Femur (tissue), 1 donor: Measurements from ENCODE around the gene AGAP9.
"Not testable (repeated sequence)": the region's sequence is repeated elsewhere in the genome, so short reads cannot be mapped to it uniquely, and the experiment has no call there.

Source experiments
- DNase-seq: peaks from one replicate; pipeline ENCODE4 v3.0.0-alpha.2; 2017

Gene AGAP9

DNA sequence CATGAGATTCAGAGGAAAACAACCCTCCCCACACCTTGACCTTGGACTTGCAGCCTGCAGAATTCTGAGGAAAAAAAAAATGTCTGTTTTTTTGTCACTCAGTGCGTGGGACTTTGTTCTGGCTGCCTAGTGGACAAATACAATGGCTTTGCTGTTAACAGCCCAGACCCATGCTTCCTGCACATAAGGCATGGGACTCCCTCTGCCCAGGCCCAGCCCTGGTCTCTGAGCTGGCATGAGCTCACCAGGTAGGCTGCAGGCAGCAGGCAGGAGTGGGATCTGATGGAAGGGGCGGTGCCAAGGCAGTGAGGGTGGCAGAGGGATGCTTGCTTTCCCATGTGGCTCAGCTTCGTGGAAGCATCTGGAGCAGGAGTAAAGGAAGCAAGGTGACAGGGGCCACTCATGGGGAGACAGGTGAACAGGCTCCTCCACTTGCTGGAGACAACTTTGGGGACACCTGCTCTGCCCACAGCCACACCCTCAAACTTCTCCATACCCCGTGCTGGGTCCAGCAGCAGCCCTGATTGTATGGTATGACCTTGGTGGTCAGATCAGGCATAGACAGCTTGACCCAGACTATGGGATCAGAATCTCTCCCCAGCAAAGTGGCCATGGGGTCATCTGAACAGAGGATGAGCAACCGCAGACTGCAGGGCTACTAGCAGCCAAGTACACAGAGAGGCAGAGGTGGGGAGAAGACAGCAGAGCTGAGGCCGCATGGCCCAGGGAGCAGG lies 66.5 kb downstream of the AGAP9 start:
- DNase-seq, result peak; percentile 11

- DNase-seq, result peak; percentile 11
Measured at GRCh38 chr10:47456079-47456785, 67.2 kb downstream of the AGAP9 start.

GRCh38 chr10:47455350-47456078 lies 67.9 kb downstream of the AGAP9 start:
- DNase-seq, result not testable (repeated sequence)

DNA sequence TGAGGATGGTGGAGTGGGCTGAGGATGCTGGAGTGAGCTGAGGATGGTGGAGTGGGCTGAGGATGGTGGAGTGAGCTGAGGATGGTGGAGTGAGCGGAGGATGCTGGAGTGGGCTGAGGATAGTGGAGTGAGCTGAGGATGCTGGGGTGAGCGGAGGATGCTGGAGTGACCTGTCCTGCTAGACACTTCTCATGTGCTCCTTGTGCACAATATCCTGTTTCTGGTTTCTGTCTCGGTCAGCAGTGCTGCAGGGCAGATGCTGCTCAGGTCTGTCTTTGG lies 68.7 kb downstream of the AGAP9 start:
- DNase-seq, result no peak

DNA sequence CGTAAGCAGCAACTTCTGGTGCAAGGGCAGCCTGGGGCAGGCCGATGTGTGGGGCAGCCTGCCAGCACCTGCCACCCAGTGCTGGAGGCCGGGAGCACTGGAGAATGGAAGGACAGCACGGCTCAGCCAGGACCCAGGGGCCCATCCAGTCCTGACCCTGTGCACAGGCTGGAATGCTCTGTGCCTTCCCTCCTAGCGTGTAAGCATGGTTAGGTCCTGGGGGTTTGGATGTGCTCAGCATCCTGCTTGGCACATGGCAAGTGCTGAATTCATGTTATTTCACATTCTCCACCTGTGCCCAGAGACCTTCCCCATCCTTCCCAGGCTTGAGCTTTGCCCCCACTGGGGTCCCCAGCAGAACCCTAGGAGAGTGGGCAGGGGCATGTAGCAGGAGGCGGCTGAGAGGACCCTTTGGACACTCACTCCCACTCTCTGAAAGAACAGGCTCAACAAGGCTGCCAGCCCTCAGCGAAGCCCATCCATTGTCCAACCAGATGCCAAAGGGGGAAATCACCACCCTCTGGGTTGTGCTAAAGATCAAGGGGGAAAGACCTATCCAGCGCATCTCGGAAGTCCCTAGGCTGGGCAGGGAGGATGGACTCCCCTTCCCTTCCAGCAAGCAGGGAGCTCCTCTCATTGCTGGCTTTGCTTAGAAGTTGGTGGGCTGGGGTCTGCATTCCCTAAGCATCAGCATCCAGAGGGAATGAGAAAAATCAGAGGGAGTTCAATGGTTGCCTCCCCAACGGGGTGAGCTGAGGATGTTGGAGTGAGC lies 69.2 kb downstream of the AGAP9 start:
- DNase-seq, result no peak

DNA sequence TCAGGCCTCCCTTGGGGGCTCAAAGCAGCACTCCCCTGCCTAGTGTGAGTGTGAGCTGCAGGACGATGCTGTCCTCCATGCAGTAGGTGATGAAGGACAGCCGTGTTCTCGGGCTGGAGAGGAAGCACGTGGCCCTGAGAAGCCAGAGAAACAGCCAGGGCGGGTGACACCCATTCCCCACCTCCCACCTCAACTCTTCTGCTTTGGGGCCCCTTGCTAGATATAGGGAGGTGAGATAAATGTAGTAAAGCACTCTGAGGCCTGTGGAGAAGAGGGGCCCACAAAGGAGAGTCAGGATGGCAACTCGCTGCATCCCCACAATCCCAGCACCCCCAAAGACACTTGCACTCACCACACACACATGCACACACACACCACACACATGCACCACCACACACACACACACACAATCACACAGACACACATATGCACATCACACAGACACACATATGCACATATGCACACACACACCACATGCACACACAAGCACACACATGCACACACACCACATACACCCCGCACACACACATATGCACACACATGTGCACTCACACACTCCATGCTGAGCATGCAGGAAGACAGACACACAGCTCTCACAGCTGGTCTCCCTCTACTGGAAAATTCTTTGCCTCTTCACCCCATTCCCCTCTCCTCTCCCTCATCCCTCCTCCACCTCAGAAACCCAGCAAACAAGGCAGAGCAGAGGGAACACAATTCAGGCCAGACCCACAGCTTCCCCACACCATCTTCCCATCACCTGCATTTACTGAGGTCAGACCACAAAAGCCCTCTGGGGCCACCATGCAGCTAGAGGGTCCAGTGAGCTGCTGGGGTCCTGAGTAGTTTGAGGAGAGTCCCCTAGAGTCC lies 70.1 kb downstream of the AGAP9 start:
- DNase-seq, result no peak

- DNase-seq, result no peak
Measured at GRCh38 chr10:47452495-47453140, 70.8 kb downstream of the AGAP9 start.

GRCh38 chr10:47451998-47452494 lies 71.4 kb downstream of the AGAP9 start:
- DNase-seq, result no peak
